ENCODE data around the gene ACOT11.

ACOT11 gene

DNA sequence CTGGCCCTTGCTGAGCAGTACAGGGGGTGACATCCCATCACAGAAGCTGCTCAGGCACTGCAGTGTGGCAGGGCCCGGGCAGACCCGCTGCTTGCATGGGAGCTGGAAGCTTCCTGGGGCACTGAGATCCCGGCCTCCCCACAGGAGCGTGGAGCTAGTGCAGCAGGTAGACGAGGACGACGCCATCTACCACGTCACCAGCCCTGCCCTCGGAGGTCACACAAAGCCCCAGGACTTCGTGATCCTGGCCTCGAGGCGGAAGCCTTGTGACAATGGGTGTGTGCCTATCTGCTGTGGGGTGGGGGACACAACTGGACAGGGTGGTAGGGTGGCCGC lies 58.9 kb downstream of the ACOT11 start:
- DNase-seq = no peak
- H3K9me3 ChIP-seq (ENCODE audit: control insufficient read depth, low read length) = no peaks in the 10 kb centered on the region
- H3K36me3 ChIP-seq (ENCODE audit: control insufficient read depth, insufficient read depth, low read length) = no peaks in the 10 kb centered on the region
- H3K4me3 ChIP-seq (ENCODE audit: insufficient read depth, low read depth, low read length, poor library complexity, severe bottlenecking) = no peak overlapping the region
- no peaks in the 10 kb centered on the region for H3K4me1 ChIP-seq (ENCODE audit: control insufficient read depth, insufficient read depth, low read length, poor library complexity, severe bottlenecking)
- H3K27ac ChIP-seq (ENCODE audit: insufficient read depth, low read length, poor library complexity, severe bottlenecking) = no peak overlapping the region
- no peaks in the 10 kb centered on the region for H3K27me3 ChIP-seq (replicated peaks; ENCODE audit: control insufficient read depth, insufficient read depth, low read length, poor library complexity, severe bottlenecking)

DNA sequence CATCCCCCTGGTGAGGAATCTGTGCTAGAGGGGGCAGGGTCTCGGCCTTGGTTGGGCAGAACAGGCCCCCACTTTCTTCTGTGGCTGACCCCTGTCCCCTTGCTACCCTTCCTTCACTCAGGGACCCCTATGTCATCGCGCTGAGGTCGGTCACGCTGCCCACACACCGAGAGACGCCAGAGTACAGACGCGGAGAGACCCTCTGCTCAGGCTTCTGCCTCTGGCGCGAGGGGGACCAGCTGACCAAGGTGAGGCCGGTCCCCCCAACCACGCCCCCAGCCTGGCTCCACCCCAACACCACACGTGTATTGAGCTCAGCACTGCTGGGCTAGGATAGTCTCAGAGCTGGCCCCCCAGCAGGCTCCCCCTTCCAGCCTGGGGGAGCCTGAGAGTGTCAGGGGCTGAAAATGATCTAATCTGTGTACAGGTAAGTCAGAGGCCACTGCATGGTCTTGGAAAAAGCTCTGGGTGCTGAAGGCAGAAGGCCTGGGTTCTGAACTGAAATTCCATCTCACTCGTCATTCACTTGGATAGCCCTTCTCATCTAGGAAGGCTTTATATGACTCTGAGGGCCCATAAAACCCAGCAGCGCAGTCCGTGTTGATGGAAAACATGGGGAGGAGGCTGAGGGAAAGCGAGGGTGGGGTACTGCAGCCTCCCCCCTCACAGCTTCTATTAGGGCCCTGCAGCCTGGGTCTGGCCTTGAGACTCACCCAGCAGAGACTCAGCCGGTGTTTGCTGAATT lies 60.0 kb downstream of the ACOT11 start:
- no peaks in the 10 kb centered on the region for H3K9me3 ChIP-seq (ENCODE audit: control insufficient read depth, low read length)

DNA sequence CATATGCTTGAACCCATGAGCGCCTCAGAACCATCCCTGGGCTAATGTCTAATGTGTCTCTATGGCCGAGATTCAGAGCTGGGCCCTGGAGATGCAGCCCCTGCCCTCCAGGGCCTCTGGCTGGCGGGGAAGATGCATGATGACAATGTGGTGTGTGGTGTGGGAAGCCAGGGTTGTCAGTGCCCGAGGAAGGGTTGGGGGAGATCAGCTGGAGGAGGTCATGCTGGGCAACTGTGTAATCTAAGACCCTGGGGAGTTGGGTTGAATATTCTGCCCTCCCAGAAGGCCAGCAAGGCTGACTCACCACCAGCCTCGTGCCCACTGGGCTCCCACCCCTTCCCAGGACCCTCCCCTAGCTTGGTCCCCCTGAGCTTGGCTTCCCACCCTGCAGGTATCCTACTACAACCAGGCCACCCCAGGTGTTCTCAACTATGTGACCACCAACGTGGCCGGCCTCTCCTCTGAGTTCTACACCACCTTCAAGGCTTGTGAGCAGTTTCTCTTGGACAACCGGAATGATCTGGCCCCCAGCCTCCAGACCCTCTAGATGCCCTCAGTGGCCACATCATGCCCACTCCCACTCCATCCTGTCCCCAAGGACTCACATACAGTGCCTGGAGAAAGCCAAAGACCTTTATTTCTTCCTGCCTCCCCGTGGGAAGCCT lies 60.7 kb downstream of the ACOT11 start:
- no peak overlapping the region for H3K4me3 ChIP-seq (ENCODE audit: insufficient read depth, low read depth, low read length, poor library complexity, severe bottlenecking)
- H3K27ac ChIP-seq (ENCODE audit: insufficient read depth, low read length, poor library complexity, severe bottlenecking) = no peak overlapping the region
- no peaks in the 10 kb centered on the region for H3K27me3 ChIP-seq (replicated peaks; ENCODE audit: control insufficient read depth, insufficient read depth, low read length, poor library complexity, severe bottlenecking)
- no peak for DNase-seq
- no peaks in the 10 kb centered on the region for H3K9me3 ChIP-seq (ENCODE audit: control insufficient read depth, low read length)
- H3K4me1 ChIP-seq (ENCODE audit: control insufficient read depth, insufficient read depth, low read length, poor library complexity, severe bottlenecking) = no peaks in the 10 kb centered on the region
- no peaks in the 10 kb centered on the region for H3K36me3 ChIP-seq (ENCODE audit: control insufficient read depth, insufficient read depth, low read length)

More for the DNA sequence above, 60.0 kb downstream of the ACOT11 start:
- Histone ChIP-seq H3K27me3 (replicated peaks; ENCODE audit: control insufficient read depth, insufficient read depth, low read length, poor library complexity, severe bottlenecking) (no peaks in the 10 kb centered on the region), H3K4me3 (ENCODE audit: insufficient read depth, low read depth, low read length, poor library complexity, severe bottlenecking) (no peak overlapping the region), H3K27ac (ENCODE audit: insufficient read depth, low read length, poor library complexity, severe bottlenecking) (no peak overlapping the region), H3K4me1 (ENCODE audit: control insufficient read depth, insufficient read depth, low read length, poor library complexity, severe bottlenecking) (no peaks in the 10 kb centered on the region), H3K36me3 (ENCODE audit: control insufficient read depth, insufficient read depth, low read length) (no peaks in the 10 kb centered on the region)
- no peak for DNase-seq

DNA sequence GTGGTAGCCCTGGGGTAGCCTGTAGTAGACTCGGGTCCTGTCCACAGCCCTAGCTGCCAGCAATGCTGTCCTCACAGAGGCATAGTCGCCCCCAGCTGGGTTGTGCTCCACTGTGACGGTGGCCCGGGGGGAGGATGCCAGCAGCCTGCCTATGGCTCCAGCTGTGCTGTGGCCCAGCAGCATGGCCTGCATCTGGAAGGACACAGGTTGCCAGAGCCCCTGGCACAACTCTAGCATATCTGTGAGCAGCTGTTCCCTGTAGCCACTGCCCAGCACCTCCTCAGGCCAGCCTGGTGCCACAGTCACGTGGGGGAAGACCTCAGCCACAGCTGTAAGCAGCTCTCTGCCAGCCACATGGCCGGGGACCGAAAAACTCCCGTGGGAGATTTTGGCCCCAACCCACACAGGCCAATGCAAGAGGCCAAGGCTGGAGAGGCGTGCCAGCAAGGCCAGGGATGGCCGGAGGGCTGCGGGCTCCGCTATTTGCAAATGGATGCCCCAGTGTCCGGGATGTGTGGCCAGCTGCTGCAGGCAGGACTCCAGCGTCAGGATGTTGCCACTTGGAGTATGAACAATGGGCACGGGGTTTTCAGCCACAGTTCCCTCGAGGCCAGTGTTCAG lies 61.4 kb downstream of the ACOT11 start:
- Histone ChIP-seq H3K27me3 (replicated peaks; ENCODE audit: control insufficient read depth, insufficient read depth, low read length, poor library complexity, severe bottlenecking) (no peaks in the 10 kb centered on the region), H3K4me3 (ENCODE audit: insufficient read depth, low read depth, low read length, poor library complexity, severe bottlenecking) (no peak overlapping the region), H3K9me3 (ENCODE audit: control insufficient read depth, low read length) (no peaks in the 10 kb centered on the region), H3K36me3 (ENCODE audit: control insufficient read depth, insufficient read depth, low read length) (no peaks in the 10 kb centered on the region), H3K4me1 (ENCODE audit: control insufficient read depth, insufficient read depth, low read length, poor library complexity, severe bottlenecking) (no peaks in the 10 kb centered on the region), H3K27ac (ENCODE audit: insufficient read depth, low read length, poor library complexity, severe bottlenecking) (no peak overlapping the region)
- DNase-seq = no peak

DNA sequence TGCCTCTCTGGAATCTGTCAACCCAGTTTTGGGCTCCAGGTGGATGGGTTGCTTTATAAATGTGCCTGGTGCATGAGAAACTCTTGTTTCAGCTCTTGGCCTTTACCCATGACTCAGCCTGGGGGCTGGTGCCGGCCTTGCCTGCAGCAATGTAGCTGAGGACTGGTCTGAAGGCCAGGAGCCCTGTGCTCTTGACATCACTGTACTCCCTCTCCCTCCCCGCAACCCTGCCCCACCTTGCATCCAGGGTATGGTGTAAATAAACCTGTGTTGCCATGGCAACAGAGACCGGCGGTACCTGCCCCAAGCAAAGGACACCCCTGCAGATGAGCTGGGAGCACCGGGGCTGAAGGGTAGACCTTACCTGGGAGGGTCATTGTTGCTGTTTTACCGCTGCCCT lies 62.0 kb downstream of the ACOT11 start:
- Histone ChIP-seq H3K9me3 (ENCODE audit: control insufficient read depth, low read length) (no peaks in the 10 kb centered on the region), H3K4me1 (ENCODE audit: control insufficient read depth, insufficient read depth, low read length, poor library complexity, severe bottlenecking) (no peaks in the 10 kb centered on the region), H3K4me3 (ENCODE audit: insufficient read depth, low read depth, low read length, poor library complexity, severe bottlenecking) (no peak overlapping the region), H3K27ac (ENCODE audit: insufficient read depth, low read length, poor library complexity, severe bottlenecking) (no peak overlapping the region), H3K36me3 (ENCODE audit: control insufficient read depth, insufficient read depth, low read length) (no peaks in the 10 kb centered on the region), H3K27me3 (replicated peaks; ENCODE audit: control insufficient read depth, insufficient read depth, low read length, poor library complexity, severe bottlenecking) (no peaks in the 10 kb centered on the region)
- no peak for DNase-seq

DNA sequence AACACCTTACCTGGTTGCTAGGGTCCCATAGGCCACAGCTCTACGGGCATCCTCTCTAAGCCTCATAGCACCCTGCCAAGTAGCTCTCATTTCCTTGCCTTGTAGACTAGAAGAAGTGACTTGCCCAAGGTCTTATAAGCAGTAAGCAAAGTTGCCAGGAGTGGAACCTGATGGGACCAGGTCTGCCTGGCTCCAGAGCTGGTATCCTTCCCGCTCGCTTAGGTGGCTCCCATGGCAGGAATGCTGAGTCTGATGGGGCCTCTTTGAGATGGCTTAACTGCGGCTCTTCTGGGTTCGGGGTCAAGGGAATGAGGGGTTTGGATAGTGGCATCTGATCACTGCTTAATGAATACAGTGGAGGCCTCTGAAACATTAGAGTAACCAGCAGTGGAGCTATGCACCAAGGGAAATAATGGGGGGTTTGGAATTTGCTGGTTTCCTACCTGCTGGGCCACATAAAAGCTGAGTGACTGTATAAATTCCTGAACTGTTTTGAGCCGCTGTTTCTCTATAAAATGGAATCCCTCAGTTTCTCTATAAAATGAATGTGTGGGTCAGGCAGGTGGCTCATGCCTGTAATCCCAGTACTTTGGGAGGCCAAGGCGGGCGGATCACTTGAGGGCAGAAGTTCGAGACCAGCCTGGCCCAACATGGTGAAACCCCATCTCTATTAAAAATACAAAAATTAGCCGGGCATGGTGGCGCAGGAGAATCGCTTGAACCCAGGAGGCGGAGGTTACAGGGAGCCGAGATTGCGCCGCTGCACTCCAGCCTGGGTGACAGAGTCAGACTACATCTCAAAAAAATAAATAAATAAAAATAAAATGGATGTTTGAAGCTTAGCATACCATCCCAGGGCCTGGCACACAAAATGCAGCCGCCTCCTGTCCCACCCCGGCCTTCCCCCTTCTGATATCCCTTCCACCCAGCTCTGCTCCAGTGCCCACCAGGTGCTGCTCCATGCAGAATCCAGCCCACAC lies 62.9 kb downstream of the ACOT11 start:
- Histone ChIP-seq H3K9me3 (ENCODE audit: control insufficient read depth, low read length) (no peaks in the 10 kb centered on the region), H3K36me3 (ENCODE audit: control insufficient read depth, insufficient read depth, low read length) (no peaks in the 10 kb centered on the region), H3K27ac (ENCODE audit: insufficient read depth, low read length, poor library complexity, severe bottlenecking) (no peak overlapping the region), H3K4me1 (ENCODE audit: control insufficient read depth, insufficient read depth, low read length, poor library complexity, severe bottlenecking) (no peaks in the 10 kb centered on the region), H3K27me3 (replicated peaks; ENCODE audit: control insufficient read depth, insufficient read depth, low read length, poor library complexity, severe bottlenecking) (no peaks in the 10 kb centered on the region), H3K4me3 (ENCODE audit: insufficient read depth, low read depth, low read length, poor library complexity, severe bottlenecking) (no peak overlapping the region)
- no peak for DNase-seq

DNA sequence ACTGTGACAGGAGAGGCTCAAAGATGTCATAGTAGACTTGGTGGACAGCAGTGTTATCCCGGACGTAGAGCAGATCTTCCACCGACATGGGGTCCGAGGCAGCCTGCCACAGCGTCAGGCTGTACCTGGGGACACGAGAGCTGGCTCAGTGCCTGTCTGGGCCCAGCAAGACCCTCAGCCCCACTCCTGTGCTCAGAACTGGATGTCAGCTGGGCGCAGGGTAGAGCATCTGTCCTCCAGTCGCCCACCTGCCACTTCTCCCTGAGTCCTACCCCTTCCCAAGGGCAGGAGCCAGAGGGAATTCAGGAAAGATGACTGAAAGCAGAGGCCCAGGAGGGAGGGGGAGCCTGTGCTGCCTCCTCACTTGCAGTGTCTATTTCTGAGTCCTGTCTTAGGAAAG lies 63.6 kb downstream of the ACOT11 start:
- DNase-seq = no peak
- no peaks in the 10 kb centered on the region for H3K36me3 ChIP-seq (ENCODE audit: control insufficient read depth, insufficient read depth, low read length)
- no peak overlapping the region for H3K4me3 ChIP-seq (ENCODE audit: insufficient read depth, low read depth, low read length, poor library complexity, severe bottlenecking)
- no peaks in the 10 kb centered on the region for H3K9me3 ChIP-seq (ENCODE audit: control insufficient read depth, low read length)
- no peaks in the 10 kb centered on the region for H3K4me1 ChIP-seq (ENCODE audit: control insufficient read depth, insufficient read depth, low read length, poor library complexity, severe bottlenecking)
- no peak overlapping the region for H3K27ac ChIP-seq (ENCODE audit: insufficient read depth, low read length, poor library complexity, severe bottlenecking)
- H3K27me3 ChIP-seq (replicated peaks; ENCODE audit: control insufficient read depth, insufficient read depth, low read length, poor library complexity, severe bottlenecking) = no peaks in the 10 kb centered on the region

DNA sequence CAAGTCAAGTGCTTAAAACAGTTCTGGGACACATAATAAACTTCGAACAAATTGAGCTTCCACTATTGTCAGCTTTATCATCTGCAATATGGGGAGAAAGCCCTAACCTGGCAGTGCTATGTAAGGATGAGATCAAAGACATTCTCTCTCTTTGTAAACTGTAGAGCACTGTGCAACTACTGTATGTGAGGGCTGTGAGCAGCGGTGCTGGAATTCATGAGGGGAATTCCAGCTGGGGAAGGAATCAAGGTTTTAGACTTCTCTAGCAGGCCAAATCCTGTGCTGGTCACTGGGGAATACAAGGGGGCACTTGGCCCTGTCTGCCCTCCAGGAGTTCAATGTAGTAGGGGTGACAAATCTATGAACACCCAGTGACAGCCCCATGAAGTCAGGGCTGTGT lies 66.0 kb downstream of the ACOT11 start:
- H3K4me1 ChIP-seq (ENCODE audit: control insufficient read depth, insufficient read depth, low read length, poor library complexity, severe bottlenecking) = no peaks in the 10 kb centered on the region
- no peak for DNase-seq
- H3K27ac ChIP-seq (ENCODE audit: insufficient read depth, low read length, poor library complexity, severe bottlenecking) = no peak overlapping the region
- no peaks in the 10 kb centered on the region for H3K27me3 ChIP-seq (replicated peaks; ENCODE audit: control insufficient read depth, insufficient read depth, low read length, poor library complexity, severe bottlenecking)
- no peaks in the 10 kb centered on the region for H3K36me3 ChIP-seq (ENCODE audit: control insufficient read depth, insufficient read depth, low read length)
- H3K9me3 ChIP-seq (ENCODE audit: control insufficient read depth, low read length) = no peaks in the 10 kb centered on the region
- H3K4me3 ChIP-seq (ENCODE audit: insufficient read depth, low read depth, low read length, poor library complexity, severe bottlenecking) = no peak overlapping the region

DNA sequence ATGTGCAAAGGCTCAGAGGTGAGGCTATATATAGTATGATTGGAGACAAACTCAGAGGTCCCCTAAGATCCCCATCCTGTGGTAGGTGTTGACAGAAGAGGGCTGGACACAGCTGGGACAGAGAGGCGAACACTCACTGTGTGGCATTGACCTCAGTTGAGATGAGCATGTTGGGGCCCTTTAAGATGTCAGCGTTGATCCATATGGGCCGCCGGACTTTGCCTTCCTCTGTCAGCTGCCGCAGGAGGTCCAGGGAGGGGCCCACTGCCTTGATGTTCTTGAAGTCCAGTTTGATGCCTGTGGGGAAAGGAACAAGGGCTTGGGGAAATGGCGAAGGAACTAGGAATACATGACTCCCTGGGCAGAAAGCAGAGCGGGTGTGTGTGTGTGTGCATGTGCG lies 66.5 kb downstream of the ACOT11 start:
- Histone ChIP-seq H3K4me3 (ENCODE audit: insufficient read depth, low read depth, low read length, poor library complexity, severe bottlenecking) (no peak overlapping the region), H3K4me1 (ENCODE audit: control insufficient read depth, insufficient read depth, low read length, poor library complexity, severe bottlenecking) (no peaks in the 10 kb centered on the region), H3K27me3 (replicated peaks; ENCODE audit: control insufficient read depth, insufficient read depth, low read length, poor library complexity, severe bottlenecking) (no peaks in the 10 kb centered on the region), H3K9me3 (ENCODE audit: control insufficient read depth, low read length) (no peaks in the 10 kb centered on the region), H3K27ac (ENCODE audit: insufficient read depth, low read length, poor library complexity, severe bottlenecking) (no peak overlapping the region), H3K36me3 (ENCODE audit: control insufficient read depth, insufficient read depth, low read length) (no peaks in the 10 kb centered on the region)
- no peak for DNase-seq

Data from effector memory CD4-positive, alpha-beta T cell (primary cell).